Activated CD4-positive, alpha-beta memory T cell treated with anti-CD3 and anti-CD28 coated beads, Interleukin-2, amount 10 ng/mL, durations not matched to agents 7 days and 5 days (primary cell): ENCODE measurements around the gene SYT12. TPM values are rescaled to one million over a fixed set of nuclear protein-coding genes. Genes with fewer than 3 reads are reported as not detected.

ENCODE experiments used
- CTCF ChIA-PET: fragments of 350-600 bp; sonication (Branson Sonifier 250); formaldehyde crosslinking; loops from one replicate; lab custom pipeline; 2021; ENCODE audit warnings: antibody characterized with exemption, inconsistent platforms; lab: Charles Lee
- POLR2A ChIA-PET: fragments of 350-600 bp; sonication (Branson Sonifier 250); formaldehyde crosslinking; loops from one replicate; lab custom pipeline; 2021; ENCODE audit warnings: antibody characterized with exemption; lab: Charles Lee
- DNase-seq: peaks from one replicate; pipeline ENCODE4 v3.0.0-alpha.2; 2020
- H3K27ac Mint-ChIP-seq: one replicate; pipeline ENCODE4 v1.8.0; 2021; ENCODE audit warnings: mild to moderate bottlenecking, mixed read lengths
- H3K27me3 Mint-ChIP-seq: one replicate; pipeline ENCODE4 v1.8.0; 2021; ENCODE audit warnings: mixed read lengths
- H3K36me3 Mint-ChIP-seq: one replicate; pipeline ENCODE4 v1.8.0; 2021; ENCODE audit warnings: low read depth, mixed read lengths
- H3K4me1 Mint-ChIP-seq: one replicate; pipeline ENCODE4 v1.8.0; 2021; ENCODE audit warnings: mixed read lengths
- H3K4me3 Mint-ChIP-seq: one replicate; pipeline ENCODE4 v1.8.0; 2021; ENCODE audit warnings: mild to moderate bottlenecking, mixed read lengths
- H3K9me3 Mint-ChIP-seq: one replicate; pipeline ENCODE4 v1.8.0; 2021; ENCODE audit warnings: mixed read lengths
- total RNA-seq, 2 experiments: library from RNA; stranded (reverse); gene quantifications; one replicate each; pipeline ENCODE4 v1.2.3, GENCODE V29; 2021

Gene SYT12, protein sequence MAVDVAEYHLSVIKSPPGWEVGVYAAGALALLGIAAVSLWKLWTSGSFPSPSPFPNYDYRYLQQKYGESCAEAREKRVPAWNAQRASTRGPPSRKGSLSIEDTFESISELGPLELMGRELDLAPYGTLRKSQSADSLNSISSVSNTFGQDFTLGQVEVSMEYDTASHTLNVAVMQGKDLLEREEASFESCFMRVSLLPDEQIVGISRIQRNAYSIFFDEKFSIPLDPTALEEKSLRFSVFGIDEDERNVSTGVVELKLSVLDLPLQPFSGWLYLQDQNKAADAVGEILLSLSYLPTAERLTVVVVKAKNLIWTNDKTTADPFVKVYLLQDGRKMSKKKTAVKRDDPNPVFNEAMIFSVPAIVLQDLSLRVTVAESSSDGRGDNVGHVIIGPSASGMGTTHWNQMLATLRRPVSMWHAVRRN
- total RNA-seq, result not detected

DNA sequence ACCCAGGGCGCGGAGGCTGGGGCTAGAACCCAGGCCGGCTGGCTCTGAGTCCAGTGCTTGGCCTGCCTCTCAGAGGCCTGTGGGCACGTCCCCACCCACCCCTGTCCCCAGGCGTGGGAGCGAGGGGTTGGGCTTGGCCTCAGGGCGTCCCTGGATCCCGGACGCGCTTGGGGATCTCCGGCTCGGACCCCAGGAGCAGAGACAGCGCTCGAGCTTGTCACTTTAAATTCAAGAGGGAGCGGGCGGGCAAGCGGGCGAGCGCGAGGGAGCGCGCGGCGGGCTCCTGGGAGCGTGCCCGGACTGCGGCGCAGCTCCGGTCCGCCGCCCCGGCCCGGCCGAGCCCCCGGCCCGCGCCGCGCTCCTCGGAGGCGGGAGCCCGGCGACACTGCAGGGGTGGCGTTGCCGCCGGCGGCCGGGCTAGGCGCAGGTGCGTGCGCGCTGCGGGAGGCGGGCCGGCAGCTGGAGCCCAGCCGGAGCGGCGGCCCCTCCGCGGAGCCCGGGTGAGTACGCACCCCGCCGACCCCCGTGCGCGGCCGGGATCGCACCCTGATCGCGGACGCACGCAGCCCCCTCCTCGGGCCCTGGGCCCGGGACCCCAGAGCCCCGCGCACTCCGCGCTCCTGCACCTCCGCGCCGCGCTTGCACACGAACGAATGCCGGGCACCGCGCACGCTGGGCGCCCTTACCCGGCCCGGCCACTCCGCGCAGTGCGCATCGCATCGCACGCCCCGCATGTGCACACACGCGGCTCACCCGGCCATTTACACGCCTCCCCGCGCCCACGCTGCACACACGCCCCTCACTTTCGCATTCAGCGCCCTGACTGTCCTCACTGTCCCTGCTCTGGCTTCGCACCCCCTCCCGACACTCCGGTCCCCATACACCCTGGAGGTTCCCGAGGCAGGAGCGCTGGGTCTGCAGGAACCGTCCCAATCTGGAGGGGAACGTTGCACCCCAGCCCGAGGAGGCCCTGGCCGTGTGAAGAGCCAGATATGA, at the start of gene SYT12:
Gene SYT12 (plus strand): TSS at position 174 of the 996 bp plus-strand sequence. CDS start 7,011 bp downstream, outside the sequence.
- no peaks in the 10 kb centered on the region for H3K9me3 Mint-ChIP-seq
- H3K4me3 Mint-ChIP-seq, result no peak within 1 kb of the TSS
- H3K27ac Mint-ChIP-seq, result no peak within 1 kb of the TSS
- H3K36me3 Mint-ChIP-seq, result no peaks in the 10 kb centered on the region
- H3K27me3 Mint-ChIP-seq, result peaks cover 60% of the 10 kb centered on the region
- POLR2A ChIA-PET, result interaction anchor here (0.6 kb wide), 1 partner anchor 28 kb away, joined by 3 read pairs; no protein-coding TSS in a partner anchor
- no peak for DNase-seq
- peaks cover 25% of the 10 kb centered on the region for H3K4me1 Mint-ChIP-seq
- CTCF ChIA-PET, result interaction anchor here (0.6 kb wide), 1 partner anchor 35 kb away, joined by 3 read pairs; no protein-coding TSS in a partner anchor

DNA sequence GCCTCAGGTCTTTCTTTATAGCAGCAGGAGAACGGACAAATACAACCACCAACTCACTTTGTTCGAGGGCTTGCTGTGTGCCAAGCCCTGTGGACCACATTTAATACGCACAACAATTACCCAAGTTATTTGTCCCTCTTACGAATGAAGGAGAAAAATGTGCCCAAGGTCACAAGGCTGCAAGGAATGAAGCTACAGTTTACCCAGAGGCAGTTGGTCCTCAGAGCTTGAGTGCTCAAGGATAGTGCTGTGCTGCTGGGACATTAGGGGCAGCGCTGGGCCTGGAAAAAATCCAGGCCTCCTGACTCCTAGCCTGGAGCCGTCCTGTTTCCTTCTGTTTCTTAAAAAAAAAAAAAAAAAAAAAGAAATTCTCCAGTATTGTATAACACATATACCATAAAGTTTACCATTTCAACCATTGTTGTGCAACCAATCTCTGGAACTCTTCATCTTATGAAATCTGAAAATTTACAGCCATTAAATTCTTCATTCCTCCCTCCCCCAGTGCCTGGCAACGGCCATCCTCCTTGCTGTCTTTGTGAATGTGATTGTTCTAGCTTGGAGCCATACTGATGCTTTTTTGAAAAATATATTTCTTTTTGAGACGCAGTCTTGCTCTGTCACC, 48.9 kb upstream of the SYT12 start:
- H3K36me3 Mint-ChIP-seq, result no peaks in the 10 kb centered on the region
- POLR2A ChIA-PET, result no interaction called here

DNA sequence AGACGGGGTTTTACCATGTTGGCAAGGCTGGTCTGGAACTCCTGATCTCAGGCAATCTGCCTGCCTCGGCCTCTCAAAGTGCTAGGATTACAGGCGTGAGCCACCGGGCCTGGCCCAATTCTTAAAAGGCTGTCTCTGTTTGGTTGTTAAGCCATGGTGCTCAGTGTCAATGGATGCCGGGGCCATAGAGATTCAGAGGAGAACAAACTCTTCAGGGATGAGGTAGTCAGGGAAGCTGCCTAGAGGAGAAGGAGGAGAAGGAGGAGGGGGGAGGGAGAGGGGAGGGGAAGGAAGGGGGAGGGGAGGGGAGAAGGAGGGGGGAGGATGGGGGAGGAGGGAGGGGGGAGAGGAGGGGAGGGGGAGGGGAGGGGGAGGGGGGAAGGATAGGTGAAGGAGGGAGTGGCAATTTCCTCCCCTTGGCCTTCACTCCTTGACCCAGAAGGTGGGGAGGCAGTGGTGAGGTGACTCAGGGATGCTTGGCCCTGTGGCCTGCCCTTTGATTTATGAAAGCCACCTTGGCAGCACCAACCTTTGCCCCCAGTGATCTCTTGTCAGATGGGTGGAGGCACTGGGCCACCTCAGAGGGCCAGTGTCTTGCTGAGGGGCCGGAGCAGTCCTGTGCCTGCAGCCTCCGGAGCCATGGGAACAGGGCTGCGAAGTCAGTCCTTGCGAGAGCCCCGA, 48.1 kb upstream of the SYT12 start, which contains the start of gene C11orf86:
Gene C11orf86 (plus strand): TSS at position 581 of the 681 bp plus-strand sequence. CDS start 59 bp downstream, at position 640.
- Mint-ChIP-seq H3K9me3 (peaks cover 2% of the 10 kb centered on the region), H3K4me3 (no peak within 1 kb of the TSS), H3K4me1 (peaks cover 12% of the 10 kb centered on the region), H3K36me3 (no peaks in the 10 kb centered on the region), H3K27me3 (peaks cover 1% of the 10 kb centered on the region), H3K27ac (no peak within 1 kb of the TSS)
- CTCF ChIA-PET, result interaction anchor here (0.7 kb wide), 1 partner anchor 208 kb away, joined by 3 read pairs; no protein-coding TSS in a partner anchor
- POLR2A ChIA-PET, result interaction anchor here (1.9 kb wide), 1 partner anchor 16 kb away, joined by 5 read pairs; no protein-coding TSS in a partner anchor
- no peak for DNase-seq

More for the DNA sequence above, 48.9 kb upstream of the SYT12 start:
- Mint-ChIP-seq H3K9me3 (peaks cover 2% of the 10 kb centered on the region), H3K27ac (no peak overlapping the region), H3K27me3 (peaks cover 1% of the 10 kb centered on the region), H3K4me3 (no peak overlapping the region), H3K4me1 (peaks cover 14% of the 10 kb centered on the region)
- no peak for DNase-seq
- CTCF ChIA-PET, result interaction anchor here (0.7 kb wide), 1 partner anchor 207 kb away, joined by 3 read pairs; no protein-coding TSS in a partner anchor

DNA sequence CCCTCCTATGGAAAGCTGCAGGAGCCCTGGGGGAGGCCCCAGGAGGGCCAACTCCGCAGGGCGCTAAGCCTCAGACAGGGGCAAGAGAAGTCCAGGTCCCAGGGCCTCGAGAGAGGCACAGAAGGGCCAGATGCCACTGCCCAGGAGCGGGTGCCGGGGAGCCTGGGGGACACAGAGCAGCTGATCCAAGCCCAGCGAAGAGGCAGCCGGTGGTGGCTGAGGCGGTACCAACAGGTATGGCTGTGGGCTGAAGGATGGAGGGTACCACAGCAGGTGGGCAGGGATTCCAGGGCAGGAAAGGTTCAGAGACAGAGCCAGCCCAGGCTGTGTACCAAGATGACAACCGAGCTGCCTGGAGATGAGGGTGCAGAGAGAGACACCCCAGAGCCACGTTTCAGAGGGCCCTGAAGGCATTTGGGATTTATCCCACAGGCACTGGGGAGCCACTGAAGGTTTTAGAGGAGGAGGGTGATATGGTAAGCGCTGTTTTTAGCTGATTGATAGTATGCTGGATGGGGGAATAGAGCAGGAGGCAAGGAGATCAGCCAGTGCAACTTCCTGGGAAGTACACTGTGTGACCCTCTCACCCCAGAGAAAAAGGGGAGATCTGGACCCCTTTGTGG, 47.4 kb upstream of the SYT12 start:
- no peak for DNase-seq
- H3K4me1 Mint-ChIP-seq, result peaks cover 8% of the 10 kb centered on the region
- H3K36me3 Mint-ChIP-seq, result no peaks in the 10 kb centered on the region
- H3K4me3 Mint-ChIP-seq, result no peak overlapping the region
- ChIA-PET CTCF (interaction anchor here (1.0 kb wide), 1 partner anchor 280 kb away, joined by 3 read pairs; no protein-coding TSS in a partner anchor), POLR2A (interaction anchor here (1.3 to 1.9 kb wide), 2 partner anchors 16 to 133 kb away, joined by 3 to 5 read pairs; no protein-coding TSS in a partner anchor)
- H3K27me3 Mint-ChIP-seq, result peaks cover 1% of the 10 kb centered on the region
- H3K27ac Mint-ChIP-seq, result no peak overlapping the region
- H3K9me3 Mint-ChIP-seq, result peaks cover 2% of the 10 kb centered on the region

DNA sequence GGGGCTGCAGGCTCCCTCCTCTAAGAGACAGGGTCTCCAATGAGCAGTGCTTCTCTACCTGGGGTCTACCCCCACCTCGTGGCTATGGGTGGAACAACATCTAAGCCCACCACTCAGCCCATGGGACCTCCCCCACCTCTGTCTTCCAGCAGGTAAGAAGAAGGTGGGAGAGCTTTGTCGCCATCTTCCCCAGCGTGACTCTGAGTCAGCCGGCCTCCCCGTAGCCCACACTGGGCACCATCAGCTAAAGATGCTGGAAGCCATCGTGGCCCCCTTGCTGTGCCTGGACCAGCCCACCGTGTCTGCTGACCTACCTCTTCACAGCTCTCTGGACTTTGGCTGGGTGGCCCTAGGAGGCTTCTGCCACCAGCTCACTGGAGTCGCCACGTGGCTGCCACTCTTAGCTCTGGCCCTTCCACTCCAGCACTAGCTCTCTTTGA, 46.9 kb upstream of the SYT12 start:
- peaks cover 2% of the 10 kb centered on the region for H3K9me3 Mint-ChIP-seq
- H3K4me1 Mint-ChIP-seq, result peaks cover 3% of the 10 kb centered on the region
- CTCF ChIA-PET, result interaction anchor here (1.0 kb wide), 1 partner anchor 280 kb away, joined by 3 read pairs; no protein-coding TSS in a partner anchor
- peaks cover 1% of the 10 kb centered on the region for H3K27me3 Mint-ChIP-seq
- no peak overlapping the region for H3K27ac Mint-ChIP-seq
- no peaks in the 10 kb centered on the region for H3K36me3 Mint-ChIP-seq
- H3K4me3 Mint-ChIP-seq, result no peak overlapping the region
- POLR2A ChIA-PET, result interaction anchor here (1.3 to 1.9 kb wide), 2 partner anchors 17 to 134 kb away, joined by 3 to 5 read pairs; no protein-coding TSS in a partner anchor
- no peak for DNase-seq

DNA sequence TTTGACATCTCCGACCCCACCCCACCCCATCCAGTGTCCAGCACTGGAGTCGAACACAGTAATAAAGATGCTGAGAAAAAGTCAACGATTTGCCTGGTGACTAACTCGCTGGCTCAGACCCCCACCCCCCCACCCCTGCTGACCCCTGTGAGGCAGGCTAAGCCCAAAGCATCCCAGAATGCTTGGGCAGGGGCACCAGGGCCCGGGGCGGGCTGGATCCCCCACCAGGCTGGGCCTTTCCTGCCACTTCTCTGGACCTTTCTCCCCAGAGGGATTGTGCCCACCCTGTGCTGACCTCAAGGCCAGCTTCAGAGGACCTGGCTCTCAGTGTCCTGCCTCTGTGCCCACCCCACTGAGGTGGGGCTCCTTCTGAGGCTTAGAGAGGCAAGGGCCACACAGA, 46.0 kb upstream of the SYT12 start:
- H3K4me1 Mint-ChIP-seq, result peaks cover under 1% of the 10 kb centered on the region
- no peak overlapping the region for H3K27ac Mint-ChIP-seq
- CTCF ChIA-PET, result no interaction called here
- H3K36me3 Mint-ChIP-seq, result no peaks in the 10 kb centered on the region
- POLR2A ChIA-PET, result interaction anchor here (1.3 to 1.9 kb wide), 2 partner anchors 18 to 134 kb away, joined by 3 to 5 read pairs; no protein-coding TSS in a partner anchor
- peaks cover 1% of the 10 kb centered on the region for H3K27me3 Mint-ChIP-seq
- DNase-seq, result no peak
- peaks cover 2% of the 10 kb centered on the region for H3K9me3 Mint-ChIP-seq
- H3K4me3 Mint-ChIP-seq, result no peak overlapping the region

DNA sequence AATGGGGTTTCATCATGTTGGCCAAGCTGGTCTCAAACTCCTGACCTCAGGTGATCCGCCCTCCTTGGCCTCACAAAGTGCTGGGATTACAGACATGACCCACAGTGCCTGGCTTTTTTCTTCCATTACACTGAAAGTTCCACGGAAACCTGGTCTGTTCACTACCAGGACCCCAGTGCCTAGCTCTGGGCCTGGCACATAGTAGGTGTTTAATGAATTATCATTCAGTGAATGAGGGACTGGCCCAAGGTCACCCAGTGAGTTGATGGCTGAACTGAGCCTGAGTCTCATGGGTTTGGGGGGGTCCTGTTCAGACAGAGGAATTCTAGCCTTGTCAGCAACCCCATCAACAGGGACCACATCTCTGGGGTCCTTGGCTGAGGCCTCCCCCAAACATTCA, 44.7 kb upstream of the SYT12 start:
- Mint-ChIP-seq H3K4me1 (peaks cover 2% of the 10 kb centered on the region), H3K27ac (no peak overlapping the region), H3K27me3 (peaks cover 6% of the 10 kb centered on the region), H3K9me3 (peaks cover 2% of the 10 kb centered on the region), H3K4me3 (no peak overlapping the region), H3K36me3 (no peaks in the 10 kb centered on the region)
- no peak for DNase-seq
- POLR2A ChIA-PET, result no interaction called here
- CTCF ChIA-PET, result no interaction called here

DNA sequence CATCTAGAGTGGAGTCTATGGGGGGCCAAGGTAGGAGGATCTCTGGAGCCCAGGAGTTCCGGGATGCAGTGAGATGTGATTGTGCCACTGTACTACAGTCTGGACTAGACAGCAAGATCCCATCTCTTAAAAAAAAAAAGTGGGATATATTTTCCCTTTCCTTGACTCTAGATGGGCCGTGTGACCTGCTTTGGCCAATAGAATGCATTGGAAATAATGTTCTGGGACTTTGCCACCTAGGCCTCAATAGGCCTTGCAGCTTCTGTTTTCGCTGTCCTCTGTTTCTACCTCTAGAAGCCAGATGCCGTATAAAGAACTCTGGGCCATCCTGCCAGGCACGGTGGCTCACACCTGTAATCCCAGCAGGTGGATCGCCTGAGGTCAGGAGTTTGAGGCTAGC, 44.2 kb upstream of the SYT12 start:
- CTCF ChIA-PET, result no interaction called here
- H3K27ac Mint-ChIP-seq, result no peak overlapping the region

DNA sequence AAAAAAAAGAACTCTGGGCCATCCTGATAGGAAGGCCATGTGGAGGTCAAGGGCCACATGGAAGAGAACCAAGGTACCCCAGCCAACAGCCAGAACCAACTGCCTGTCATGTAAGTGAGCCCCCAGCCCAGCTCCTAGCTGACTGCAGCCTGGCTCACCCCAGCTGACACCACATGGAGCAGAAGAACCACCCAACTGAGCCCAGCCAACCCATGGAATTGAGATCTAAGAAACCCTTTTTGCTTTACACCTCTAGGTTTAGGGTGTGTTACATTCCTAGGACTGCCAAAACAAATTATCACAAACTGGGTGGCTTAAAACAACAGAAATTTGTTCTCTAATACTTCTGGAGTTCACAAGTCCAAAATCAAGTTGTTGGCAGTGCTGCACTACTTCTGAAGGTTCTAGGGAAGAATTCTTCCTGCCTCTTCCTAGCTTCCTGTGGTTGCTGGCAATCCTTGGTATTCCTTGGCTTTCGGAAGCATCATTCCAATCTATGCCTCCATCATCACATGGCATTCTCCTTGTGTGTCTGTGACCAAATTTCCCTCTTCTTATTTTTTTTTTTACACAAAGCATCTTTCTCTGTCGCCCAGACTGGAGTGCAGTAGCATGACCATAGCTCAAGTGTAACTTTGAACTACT, 43.5 kb upstream of the SYT12 start:
- Mint-ChIP-seq H3K4me3 (no peak overlapping the region), H3K27ac (no peak overlapping the region), H3K27me3 (peaks cover 6% of the 10 kb centered on the region), H3K4me1 (peaks cover 2% of the 10 kb centered on the region), H3K9me3 (peaks cover 2% of the 10 kb centered on the region), H3K36me3 (no peaks in the 10 kb centered on the region)
- ChIA-PET CTCF (no interaction called here), POLR2A (no interaction called here)
- no peak for DNase-seq

More for the DNA sequence above, 44.2 kb upstream of the SYT12 start:
- H3K27me3 Mint-ChIP-seq, result peaks cover 6% of the 10 kb centered on the region
- peaks cover 2% of the 10 kb centered on the region for H3K9me3 Mint-ChIP-seq
- no peak for DNase-seq
- no peaks in the 10 kb centered on the region for H3K36me3 Mint-ChIP-seq
- H3K4me1 Mint-ChIP-seq, result peaks cover 2% of the 10 kb centered on the region
- no peak overlapping the region for H3K4me3 Mint-ChIP-seq
- POLR2A ChIA-PET, result no interaction called here

DNA sequence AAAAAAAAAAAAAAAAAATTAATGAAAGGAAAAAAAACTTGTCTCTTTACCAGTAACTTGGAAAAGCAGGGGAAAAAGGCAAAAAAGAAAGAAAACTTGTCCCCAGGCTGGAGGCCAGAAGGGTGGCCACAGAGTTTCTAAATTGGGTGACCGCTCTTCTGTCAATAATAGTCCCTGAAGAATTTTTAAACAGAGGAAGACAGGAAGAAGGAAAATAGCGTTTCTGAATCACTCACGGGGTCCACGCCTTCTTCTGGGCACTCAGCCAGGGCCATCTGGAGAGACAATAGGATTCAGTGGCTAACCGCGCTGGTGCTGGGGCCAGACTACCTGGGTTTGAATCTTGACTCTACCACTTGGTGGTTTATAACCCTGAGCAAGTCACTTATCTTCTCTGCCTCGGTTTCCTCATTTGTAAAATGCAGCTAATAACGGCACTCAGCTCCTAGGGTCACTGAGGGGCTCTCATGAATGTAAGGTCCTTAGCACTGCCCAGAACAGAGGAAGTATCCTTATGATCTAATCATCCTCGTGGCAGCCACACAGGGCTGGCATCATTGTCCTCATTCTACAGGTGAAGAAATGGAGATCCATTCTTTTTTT, 40.9 kb upstream of the SYT12 start:
- peaks cover 2% of the 10 kb centered on the region for H3K4me1 Mint-ChIP-seq
- H3K9me3 Mint-ChIP-seq, result peaks cover 2% of the 10 kb centered on the region
- ChIA-PET POLR2A (no interaction called here), CTCF (no interaction called here)
- no peak overlapping the region for H3K27ac Mint-ChIP-seq
- H3K4me3 Mint-ChIP-seq, result no peak overlapping the region
- no peak for DNase-seq
- peaks cover 6% of the 10 kb centered on the region for H3K27me3 Mint-ChIP-seq
- H3K36me3 Mint-ChIP-seq, result no peaks in the 10 kb centered on the region
